GM11168 (cell line): Measurements from ENCODE around the gene MAPK8IP1.

ENCODE experiments used
- in situ Hi-C: fragments of 300-500 bp; cut with MboI; formaldehyde crosslinking; loops from one replicate; pipeline ENCODE4 v1.12.0; 2022; ENCODE audit warnings: low sequenced_read_pairs; ENCODE audit not compliant: unreplicated experiment

MAPK8IP1 gene

GRCh38 chr11:45858751-45859398 is 26.6 kb upstream of the MAPK8IP1 start:
- in situ Hi-C loops, result no loop called here

- in situ Hi-C loops, result no loop called here
Observed at GRCh38 chr11:45859661-45860140, 25.8 kb upstream of the MAPK8IP1 start.

GRCh38 chr11:45860348-45860747 is 25.1 kb upstream of the MAPK8IP1 start:
- in situ Hi-C loops, result no loop called here

- in situ Hi-C loops, result no loop called here
Observed at GRCh38 chr11:45860764-45861510, 24.5 kb upstream of the MAPK8IP1 start.

- in situ Hi-C loops, result no loop called here
Observed at GRCh38 chr11:45864041-45864440, 21.4 kb upstream of the MAPK8IP1 start.

- in situ Hi-C loops, result no loop called here
Observed at GRCh38 chr11:45869551-45869950, 15.9 kb upstream of the MAPK8IP1 start.

GRCh38 chr11:45870706-45871105 is 14.7 kb upstream of the MAPK8IP1 start:
- in situ Hi-C loops, result no loop called here

- in situ Hi-C loops, result no loop called here
Observed at GRCh38 chr11:45871638-45872037, 13.8 kb upstream of the MAPK8IP1 start.

- in situ Hi-C loops, result no loop called here
Observed at GRCh38 chr11:45872651-45873356, 12.6 kb upstream of the MAPK8IP1 start.

GRCh38 chr11:45876401-45876800 is 9.1 kb upstream of the MAPK8IP1 start:
- in situ Hi-C loops, result no loop called here

- in situ Hi-C loops, result no loop called here
Observed at GRCh38 chr11:45877221-45877620, 8.2 kb upstream of the MAPK8IP1 start.

GRCh38 chr11:45877845-45878244 is 7.6 kb upstream of the MAPK8IP1 start:
- in situ Hi-C loops, result no loop called here

GRCh38 chr11:45879803-45880686 is 5.4 kb upstream of the MAPK8IP1 start:
- in situ Hi-C loops, result no loop called here

- in situ Hi-C loops, result no loop called here
Observed at GRCh38 chr11:45880772-45881570, 4.5 kb upstream of the MAPK8IP1 start.

GRCh38 chr11:45881708-45882368 is 3.6 kb upstream of the MAPK8IP1 start:
- in situ Hi-C loops, result no loop called here

- in situ Hi-C loops, result no loop called here
Observed at GRCh38 chr11:45884596-45885185, 760 bp upstream of the MAPK8IP1 start.

GRCh38 chr11:45885921-45886721 is 670 bp downstream of the MAPK8IP1 start:
- in situ Hi-C loops, result no loop called here
